Measurements from ENCODE around the gene HS3ST4. TPM values are rescaled to one million over a fixed set of nuclear protein-coding genes. Genes with fewer than 3 reads are reported as not detected.

Gene HS3ST4
- total and polyA plus RNA-seq, 2 experiments from 2014 or later, result 0.44 to 2.1 TPM

- peak; percentile 52; the same call in 2 of the 3 replicates for ATAC-seq
- H3K27ac ChIP-seq (ENCODE audit: low read depth), result no peak overlapping the region
Measured at GRCh38 chr16:26071101-26071866, 379.5 kb downstream of the HS3ST4 start.

DNA sequence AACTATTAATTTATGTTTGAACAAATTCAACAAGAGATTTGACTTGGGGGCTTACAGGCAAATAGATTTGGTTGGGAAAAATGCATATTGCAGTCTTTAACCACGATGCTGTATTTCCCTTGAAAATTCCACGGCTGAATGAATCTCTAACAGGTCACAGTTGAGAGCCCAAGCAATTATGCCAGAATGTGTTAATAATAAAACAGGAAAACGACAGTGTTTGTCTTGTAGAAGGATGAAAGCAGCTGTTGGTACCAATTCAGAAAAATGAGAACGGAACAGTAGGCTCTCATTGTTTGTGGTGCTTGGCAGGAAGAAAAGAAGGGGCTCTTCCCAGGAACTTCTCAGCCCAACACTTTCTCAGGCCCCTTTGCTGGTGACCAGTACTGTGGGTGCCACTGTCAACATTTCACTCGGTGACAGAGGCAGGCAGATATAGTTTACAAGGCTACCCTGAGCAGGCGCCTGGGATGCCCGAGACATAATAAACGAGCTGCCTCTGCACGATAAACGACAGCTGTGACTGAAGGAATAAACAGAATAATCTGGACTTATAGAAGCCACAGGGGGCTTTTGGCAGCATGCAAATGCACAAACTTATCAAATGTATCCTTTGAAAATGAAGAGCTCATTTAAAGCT is 387.1 kb downstream of the HS3ST4 start:
- ATAC-seq (no peak), DNase-seq (ENCODE audit: low spot score) (no peak)
- Histone ChIP-seq H3K27ac (ENCODE audit: low read depth) (no peak overlapping the region), H3K27me3 (ENCODE audit: insufficient read depth) (no peaks in the 10 kb centered on the region), H3K36me3 (ENCODE audit: insufficient read depth) (no peaks in the 10 kb centered on the region), H3F3A (replicated peaks; ENCODE audit: low read depth) (no peaks in the 10 kb centered on the region), H3K79me2 (replicated peaks; ENCODE audit: insufficient read depth) (no peaks in the 10 kb centered on the region), H4K20me1 (replicated peaks; ENCODE audit: insufficient read depth) (no peaks in the 10 kb centered on the region), H3K4me2 (no peak overlapping the region), H3K9me2 (ENCODE audit: insufficient read depth) (no peaks in the 10 kb centered on the region; the same call in 1 of the 2 replicates), H3K4me3 (no peak overlapping the region), H3K4me1 (ENCODE audit: insufficient read depth) (no peaks in the 10 kb centered on the region), H2AFZ (no peak overlapping the region)
- Mint-ChIP-seq H3K27ac (no peak overlapping the region), H3K36me3 (ENCODE audit: low read depth) (peaks cover 21% of the 10 kb centered on the region), H3K27me3 (ENCODE audit: insufficient read depth, low read depth, poor library complexity) (no peaks in the 10 kb centered on the region), H3K4me1 (peaks cover 13% of the 10 kb centered on the region), H3K9me3 (peaks cover 92% of the 10 kb centered on the region), H3K4me3 (no peak overlapping the region)
- no peak for TF ChIP-seq NANOG (IDR thresholded peaks at IDR 0.05; ENCODE audit: borderline replicate concordance)
- TF ChIP-seq JUNB (IDR thresholded peaks at IDR 0.05; ENCODE audit: unreplicated experiment), result no peak
- TF ChIP-seq ETS1 (IDR thresholded peaks at IDR 0.05), result no peak
- no peak for TF ChIP-seq ZNF462 (CRISPR knock-in tag; IDR thresholded peaks at IDR 0.05)
- TF ChIP-seq CREB1 (CRISPR knock-in tag; IDR thresholded peaks at IDR 0.05; ENCODE audit: low read depth), result no peak

More at GRCh38 chr16:26071101-26071866, 379.5 kb downstream of the HS3ST4 start:
- Histone ChIP-seq H3K27me3 (ENCODE audit: insufficient read depth) (no peaks in the 10 kb centered on the region), H3K36me3 (ENCODE audit: insufficient read depth) (no peaks in the 10 kb centered on the region), H3K4me1 (ENCODE audit: insufficient read depth) (peaks cover 14% of the 10 kb centered on the region), H4K20me1 (replicated peaks; ENCODE audit: insufficient read depth) (no peaks in the 10 kb centered on the region), H2AFZ (no peak overlapping the region), H3K79me2 (replicated peaks; ENCODE audit: insufficient read depth) (no peaks in the 10 kb centered on the region), H3K4me2 (peak overlapping the region; percentile 14; the same call in 1 of the 2 replicates), H3K4me3 (0 out of 2 replicates have a peak overlapping the region, but pooled peaks have one; percentile 16), H3F3A (replicated peaks; ENCODE audit: low read depth) (no peaks in the 10 kb centered on the region), H3K9me2 (ENCODE audit: insufficient read depth) (no peaks in the 10 kb centered on the region)
- H3K4me3 Mint-ChIP-seq, result no peak overlapping the region; the same call in 2 of the 3 replicates
- H3K36me3 Mint-ChIP-seq (ENCODE audit: low read depth), result peaks cover 15% of the 10 kb centered on the region; the same call in 2 of the 3 replicates
- TF ChIP-seq STAT1 (IDR thresholded peaks at IDR 0.05; ENCODE audit: unreplicated experiment), result no peak
- TF ChIP-seq JUNB (IDR thresholded peaks at IDR 0.05; ENCODE audit: unreplicated experiment), result no peak
- no peak for TF ChIP-seq CTCF (conservative IDR thresholded peaks at IDR 0.05; ENCODE audit: low read depth in 2 of 2)
- no peak for TF ChIP-seq ZNF114 (CRISPR knock-in tag; IDR thresholded peaks at IDR 0.05)
- no peak for TF ChIP-seq NANOG (IDR thresholded peaks at IDR 0.05; ENCODE audit: borderline replicate concordance)
- no peak for TF ChIP-seq ZNF331 (CRISPR knock-in tag; IDR thresholded peaks at IDR 0.05; ENCODE audit: low read depth)
- peaks cover 12% of the 10 kb centered on the region for H3K4me1 Mint-ChIP-seq
- peaks cover 74% of the 10 kb centered on the region for H3K9me3 Mint-ChIP-seq
- DNase-seq (ENCODE audit: low spot score), result no peak
- H3K27ac Mint-ChIP-seq, result no peak overlapping the region
- H3K27me3 Mint-ChIP-seq (ENCODE audit: insufficient read depth, low read depth, poor library complexity), result no peaks in the 10 kb centered on the region
